Endometrial microvascular endothelial cells (primary cell): ENCODE results near the gene PTPRR. TPM values are rescaled to one million over a fixed set of nuclear protein-coding genes. Genes with fewer than 3 reads are reported as not detected.

Experiments
- in situ Hi-C: cut with HindIII; loops from 2 replicates; pipeline ENCODE4 v1.10.0; 2017; ENCODE audit warnings: low sequenced_read_pairs, low pct_unique_long_range_greater_than_20kb; ENCODE audit errors: inconsistent ontology term
- total RNA-seq: library from RNA; depleted of rRNA; stranded (reverse); fragments of >200 nt; gene quantifications from one replicate; pipeline ENCODE4 v1.2.3, GENCODE V29; 2015; ENCODE audit errors: inconsistent ontology term

PTPRR gene
- total RNA-seq, 1 donor from 2014 or later = 0.74 TPM

DNA sequence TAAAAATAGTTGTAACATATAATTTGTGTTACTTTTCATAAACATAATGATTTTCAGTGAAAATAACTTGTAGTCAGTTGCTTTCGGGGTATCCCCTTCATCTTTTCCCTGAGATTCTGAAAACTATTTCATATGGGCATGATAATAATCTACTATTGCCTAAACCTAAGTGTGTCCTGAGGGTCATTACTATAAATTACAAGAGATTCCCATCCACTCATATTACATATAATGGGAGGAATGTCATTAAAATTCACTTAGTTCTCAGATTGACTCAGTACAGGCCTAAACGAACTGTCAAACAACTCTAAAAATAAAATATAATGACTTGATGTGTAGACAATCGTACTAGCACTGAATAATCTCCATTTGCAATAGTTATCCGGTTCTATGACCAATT, 72.7 kb downstream of the PTPRR start:
- in situ Hi-C loops = no loop called here

DNA sequence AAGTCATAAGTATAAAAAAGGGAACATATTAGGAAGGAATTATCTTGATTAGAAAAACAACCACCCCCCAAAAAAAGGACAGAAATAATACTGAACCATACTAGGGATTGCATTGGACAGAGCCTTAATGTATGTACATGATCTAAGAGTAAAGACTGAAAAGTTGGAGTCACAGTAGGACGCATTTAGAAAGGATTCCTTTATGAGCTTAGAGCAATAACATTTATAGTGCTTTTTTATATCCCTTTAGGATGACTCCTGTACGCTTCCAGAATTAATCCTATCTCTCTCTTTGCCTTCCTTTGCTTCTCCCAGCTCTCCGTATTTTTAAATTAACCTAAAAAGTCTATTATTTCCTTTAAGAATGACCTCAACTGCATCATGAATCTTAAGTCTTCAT, 75.3 kb downstream of the PTPRR start:
- in situ Hi-C loops = no loop called here

DNA sequence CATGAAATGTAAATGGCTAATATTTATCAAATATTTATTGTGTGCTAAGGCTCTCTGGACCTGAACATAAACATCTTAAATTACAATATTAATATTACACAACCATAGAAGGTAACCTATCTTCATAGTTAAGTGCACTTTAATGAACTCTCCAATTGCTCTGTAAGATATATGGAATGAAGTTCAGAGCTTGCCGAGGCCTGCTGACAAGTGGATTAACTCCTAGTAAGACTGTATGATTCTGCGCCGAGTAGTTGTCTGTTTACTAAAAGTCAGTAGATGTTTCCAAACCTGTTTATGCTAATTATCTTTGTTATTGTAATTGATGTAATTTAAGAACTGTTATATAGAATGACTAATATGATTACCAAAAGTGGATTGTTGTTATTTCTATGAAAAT, 77.2 kb downstream of the PTPRR start:
- in situ Hi-C loops = no loop called here

DNA sequence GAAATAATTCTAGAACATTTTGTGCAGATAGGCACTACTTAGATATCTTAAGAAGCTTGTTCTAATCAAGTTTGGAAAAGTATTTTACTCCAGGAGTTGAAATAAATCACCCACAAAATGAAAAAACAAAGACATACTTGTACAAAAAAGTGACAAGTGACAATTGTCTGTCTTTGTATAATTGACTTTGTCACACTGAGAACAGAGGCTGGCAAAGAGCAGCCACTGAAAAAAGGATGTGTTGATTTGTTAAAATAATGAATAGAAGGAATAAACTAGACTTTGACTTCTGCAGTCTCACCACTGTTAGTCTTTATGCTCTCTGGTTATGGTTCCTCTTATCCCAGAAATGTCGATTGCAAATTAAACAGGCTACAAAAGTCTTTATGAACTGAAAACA, 77.6 kb downstream of the PTPRR start:
- in situ Hi-C loops = no loop called here

DNA sequence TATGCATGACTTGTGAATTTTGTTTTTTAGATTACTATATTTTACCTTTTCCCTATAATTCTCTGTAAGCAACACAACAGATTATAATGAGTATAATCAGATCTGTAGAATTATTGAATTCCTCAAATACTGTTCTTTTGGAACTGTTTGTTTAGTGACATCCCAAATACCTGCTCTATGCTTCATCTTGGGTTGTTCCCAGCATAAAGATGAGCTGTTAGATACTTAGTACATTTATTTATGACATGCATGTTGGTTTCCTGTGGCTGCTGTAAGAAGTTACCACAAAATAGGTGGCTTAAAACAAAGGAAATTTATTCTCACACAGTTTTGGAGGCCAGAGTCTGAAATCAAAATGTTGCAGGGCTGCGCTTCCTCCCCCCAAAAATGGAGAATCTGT, 78.4 kb downstream of the PTPRR start:
- in situ Hi-C loops = no loop called here

DNA sequence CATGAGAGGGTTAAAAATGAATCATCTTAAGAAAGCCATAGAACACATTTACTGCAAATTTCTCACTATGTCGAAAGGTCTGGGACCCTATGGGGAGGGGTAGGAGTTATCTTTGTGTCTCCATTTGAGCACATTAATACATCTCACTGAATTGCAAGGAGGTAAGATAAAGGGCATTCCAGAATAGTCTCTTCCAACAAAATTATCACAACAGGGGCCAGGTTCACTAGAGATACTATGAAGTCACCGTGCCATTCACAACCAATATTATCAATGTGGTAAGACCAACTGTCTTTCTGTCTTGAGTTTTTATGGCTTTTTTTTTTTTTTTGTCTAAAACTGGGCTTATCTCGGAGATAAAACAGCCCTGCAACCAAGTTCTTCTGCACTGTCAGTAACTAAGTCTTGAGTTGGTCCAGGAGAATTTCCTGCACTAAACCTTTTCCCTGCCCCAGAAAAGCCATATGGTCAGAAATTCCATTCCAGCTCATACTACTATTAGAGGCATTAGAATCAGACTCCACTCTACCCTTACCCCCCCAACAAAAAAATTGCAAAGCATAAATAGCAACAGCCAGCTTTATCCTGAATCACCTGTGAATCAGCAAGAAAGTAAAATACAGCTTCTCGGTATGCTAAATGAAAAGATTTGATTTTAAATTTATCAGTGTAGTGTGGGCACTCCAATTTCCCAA, 79.7 kb downstream of the PTPRR start:
- in situ Hi-C loops = no loop called here

DNA sequence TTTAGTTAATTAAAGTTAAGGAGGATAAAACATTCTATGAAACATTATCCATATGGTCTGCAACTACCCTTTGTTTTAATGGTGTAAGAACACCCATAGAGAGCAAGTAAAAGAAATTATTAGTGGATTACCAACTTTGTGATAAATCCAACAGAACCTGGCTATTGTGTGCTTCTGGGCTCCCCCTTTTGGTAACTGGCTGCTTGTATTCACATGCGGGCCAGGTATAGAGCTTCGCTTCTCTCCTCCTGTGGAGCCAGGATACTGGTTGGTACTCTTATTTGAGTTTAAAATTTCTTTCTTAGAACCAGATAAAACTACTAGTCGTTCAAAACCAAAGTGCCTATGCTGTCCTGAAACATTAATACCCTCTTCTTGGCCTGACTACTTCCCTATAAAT, 81.0 kb downstream of the PTPRR start:
- in situ Hi-C loops = no loop called here

DNA sequence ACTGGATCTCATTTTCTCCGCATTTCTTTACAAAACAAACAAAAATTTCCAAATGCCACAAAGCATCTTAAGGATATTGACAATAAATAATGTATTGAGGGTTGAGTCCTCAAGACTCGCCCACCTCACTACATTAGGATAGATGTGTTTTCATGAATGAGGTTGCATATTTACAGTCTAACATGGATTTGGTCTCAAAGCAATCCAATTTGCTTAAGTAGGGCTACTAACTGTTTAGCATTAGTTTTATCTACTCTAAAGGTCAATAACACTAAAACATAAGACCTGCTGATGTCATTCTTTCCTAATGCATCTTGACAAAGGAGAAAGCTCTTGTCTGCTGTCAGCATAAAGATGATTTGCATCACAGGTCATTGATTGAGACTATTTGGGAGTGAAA, 82.4 kb downstream of the PTPRR start:
- in situ Hi-C loops = no loop called here

DNA sequence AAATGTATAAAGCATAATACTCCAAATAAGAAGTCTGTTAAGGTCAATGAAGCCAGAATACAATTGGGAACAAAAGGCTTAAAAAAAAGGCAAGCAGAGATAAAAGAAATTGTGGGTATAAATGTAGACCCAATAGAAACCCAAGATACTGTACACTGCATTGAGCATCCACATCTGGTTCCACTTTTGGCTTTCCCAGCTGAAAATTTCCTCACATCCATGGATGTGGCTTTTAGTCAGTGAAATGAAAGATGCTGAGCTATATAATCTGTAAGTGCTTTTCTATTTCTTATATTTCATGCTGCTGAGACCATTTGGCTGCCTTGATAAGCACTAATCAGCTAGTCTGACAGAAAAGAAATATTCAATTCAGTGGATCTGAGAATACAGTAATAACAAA, 83.5 kb downstream of the PTPRR start:
- in situ Hi-C loops = no loop called here

DNA sequence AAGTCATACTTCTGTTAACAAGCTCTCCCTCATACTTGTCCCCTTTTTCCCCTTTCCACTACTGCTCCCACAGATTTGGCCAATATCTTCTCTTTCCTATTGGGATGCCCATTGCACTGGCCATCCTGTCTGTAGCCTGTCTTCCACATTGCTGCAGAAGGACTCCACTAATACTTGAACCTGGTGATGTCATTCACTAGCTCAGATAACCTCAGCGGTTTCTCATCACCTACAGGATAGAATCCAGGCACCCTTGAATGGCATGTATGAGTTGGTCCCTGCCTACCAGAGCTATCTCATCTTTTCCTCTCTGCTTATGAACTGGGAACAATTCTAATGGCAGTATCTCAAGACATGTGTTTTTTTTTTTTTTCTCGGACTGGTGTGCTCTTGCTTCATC, 84.6 kb downstream of the PTPRR start:
- in situ Hi-C loops = no loop called here

DNA sequence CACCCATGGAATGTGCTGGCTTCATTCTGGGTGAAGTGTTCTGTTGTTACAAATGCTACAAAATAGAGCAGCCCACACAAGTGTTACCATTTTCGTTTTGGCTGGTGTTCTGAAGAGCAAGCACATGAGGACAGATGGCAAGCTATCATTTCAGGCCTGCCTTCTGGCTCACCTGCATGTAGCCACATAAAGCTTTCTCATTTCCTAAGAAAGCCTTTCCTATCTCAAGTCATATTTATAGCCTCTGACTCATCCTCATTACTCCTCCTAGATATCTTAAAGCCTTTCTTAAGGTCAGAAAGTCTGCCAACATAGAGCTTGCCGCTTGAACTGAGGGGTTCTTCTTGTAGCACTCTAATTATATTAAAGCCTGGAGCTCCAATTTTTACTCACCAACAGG, 89.0 kb downstream of the PTPRR start:
- in situ Hi-C loops = no loop called here

DNA sequence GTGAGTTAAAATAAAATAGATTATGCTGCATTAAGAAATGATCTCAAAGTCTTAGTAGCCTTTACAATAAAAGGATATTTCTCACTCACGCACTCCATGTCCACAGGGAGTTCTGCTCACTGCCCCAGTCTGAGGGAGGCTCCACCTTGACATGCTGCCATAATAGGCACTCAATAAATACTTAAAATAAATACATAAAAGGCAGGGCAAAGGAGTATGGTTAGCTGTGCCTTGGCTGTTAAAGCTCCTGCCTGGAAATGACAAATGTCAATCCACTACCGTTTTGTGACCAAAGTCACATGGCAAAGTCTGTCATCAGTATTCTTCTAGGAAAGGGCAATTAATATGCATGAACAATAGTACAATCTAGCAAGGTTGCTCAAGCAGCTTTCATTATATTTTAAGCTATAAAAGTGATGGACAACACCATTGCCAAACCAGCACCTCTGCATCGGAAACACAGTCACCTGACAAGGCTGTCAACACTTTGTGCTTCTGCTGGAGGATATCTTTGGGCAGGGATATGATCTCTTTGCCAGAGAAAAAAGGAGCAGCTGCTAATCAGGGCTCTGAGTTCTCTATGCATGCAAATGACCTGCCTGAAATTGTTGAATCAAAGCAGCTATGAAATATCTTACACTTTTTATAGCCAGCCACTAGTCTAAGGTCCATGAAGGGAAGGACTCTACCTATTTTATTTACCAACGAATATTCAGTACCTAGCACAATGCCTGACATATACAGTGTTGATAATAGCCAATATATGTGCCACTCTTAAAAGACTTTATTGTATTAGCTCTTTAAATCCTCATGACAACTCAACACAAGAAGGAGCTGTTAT, 90.1 kb downstream of the PTPRR start:
- in situ Hi-C loops = no loop called here

DNA sequence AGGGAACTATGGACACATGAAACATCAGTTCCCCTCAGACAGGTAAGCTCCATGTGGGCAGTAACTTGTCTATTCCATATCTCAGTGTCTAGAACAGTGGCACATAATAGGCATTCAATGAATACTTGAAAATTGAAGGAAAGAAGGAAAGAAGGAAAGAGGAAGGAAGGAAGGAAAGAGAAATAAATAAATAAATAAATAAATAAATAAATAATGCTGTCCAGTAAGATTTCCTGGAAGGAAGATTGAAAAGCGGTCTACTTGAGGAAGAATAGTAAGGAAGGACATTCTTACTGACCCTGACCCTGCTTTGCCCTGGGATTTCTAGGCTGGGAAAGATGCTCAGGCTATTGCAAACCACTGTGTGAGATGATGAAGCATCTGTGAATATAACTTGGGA, 91.5 kb downstream of the PTPRR start:
- in situ Hi-C loops = no loop called here

DNA sequence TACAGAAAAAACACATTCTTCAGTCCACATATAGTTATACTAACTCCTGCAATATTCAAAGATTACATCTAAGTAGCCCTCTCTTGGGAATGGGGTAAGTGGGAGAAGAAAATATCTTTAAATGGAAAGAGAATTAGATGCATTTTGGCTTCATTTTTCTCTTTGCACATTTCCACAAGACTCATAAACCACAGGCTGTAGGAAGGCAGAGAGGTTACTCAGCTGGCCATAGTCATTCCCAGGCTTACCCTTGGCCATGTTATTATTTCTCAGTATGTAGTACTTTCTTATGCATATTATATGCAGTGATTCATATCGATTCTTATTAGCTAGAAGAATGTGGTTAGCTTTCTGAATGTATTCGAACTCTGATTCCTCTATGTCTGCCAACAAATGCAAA, 92.2 kb downstream of the PTPRR start:
- in situ Hi-C loops = no loop called here

DNA sequence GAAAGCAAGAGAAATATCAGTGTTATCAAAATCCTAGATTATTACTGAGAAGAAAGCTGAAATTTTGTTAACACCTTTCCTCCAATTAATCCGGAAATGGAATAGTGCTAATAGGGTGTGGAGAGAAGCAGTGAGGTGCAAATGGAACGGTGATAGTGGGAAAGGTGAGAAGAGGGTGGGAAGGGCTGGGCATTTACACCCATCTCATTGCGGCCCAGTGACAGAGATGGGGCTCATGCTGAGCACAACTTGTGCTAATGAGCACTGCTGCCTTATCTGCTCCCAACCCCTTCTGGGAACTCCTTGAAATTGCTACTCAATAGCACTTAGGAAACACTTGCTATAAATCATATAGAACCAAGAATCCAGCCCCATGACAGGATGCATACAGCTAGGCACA, 94.4 kb downstream of the PTPRR start:
- in situ Hi-C loops = no loop called here

DNA sequence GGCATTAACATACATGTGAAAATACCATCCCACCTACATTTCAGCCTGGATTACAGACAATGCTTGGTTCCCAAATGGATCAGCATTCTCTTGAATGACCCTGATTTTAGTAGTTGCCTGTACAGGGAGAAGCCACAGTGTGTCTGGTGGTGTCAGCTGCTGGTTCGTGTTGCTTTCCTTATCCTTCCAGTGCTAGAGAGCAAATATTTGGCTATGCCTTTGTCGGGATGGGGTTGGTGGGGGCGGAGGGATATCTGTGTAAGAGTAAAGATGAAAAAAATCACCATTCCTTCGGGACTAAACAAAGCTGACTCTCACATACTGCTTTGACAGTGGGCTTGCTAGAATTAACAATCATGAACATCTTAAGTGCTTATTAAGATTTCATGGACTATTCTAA, 96.0 kb downstream of the PTPRR start:
- in situ Hi-C loops = no loop called here

DNA sequence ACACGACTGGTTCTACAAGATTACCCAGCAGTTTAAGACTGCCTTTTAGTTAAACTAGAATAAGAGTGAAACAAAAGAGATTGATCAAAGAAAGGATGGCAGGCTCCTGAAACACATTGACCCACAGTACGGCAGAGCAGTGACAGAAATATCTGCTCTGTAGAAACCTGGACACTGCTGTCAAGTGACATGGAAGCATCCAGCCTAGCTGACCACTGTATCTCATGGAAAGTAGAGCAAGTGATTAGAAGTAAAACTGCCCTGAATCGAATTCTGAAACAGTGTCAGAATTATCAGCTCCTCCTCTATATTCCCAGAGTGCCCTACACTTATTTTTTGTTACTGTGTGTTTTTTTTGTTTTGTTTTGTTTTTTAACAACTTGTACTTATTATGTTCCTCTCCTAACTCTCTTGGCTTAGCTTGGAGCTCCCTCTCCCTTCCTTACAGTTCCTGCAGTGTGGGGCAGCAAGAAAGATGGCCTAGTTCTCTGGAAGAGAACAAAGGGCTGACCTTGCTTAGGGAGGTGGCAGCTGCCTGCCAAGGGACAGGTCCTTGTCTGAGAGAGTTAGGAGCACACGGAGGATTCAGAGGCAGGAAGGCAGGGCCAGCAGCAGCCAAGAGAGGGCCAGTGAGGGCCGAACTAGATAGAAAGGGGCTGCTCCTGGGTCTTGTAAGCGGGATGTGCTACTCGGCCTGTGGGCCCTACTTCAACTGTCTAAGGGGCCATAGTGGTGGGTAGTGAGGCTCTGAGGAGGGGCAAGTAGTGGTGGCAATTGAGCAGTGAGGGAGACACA, 97.2 kb downstream of the PTPRR start:
- in situ Hi-C loops = no loop called here

DNA sequence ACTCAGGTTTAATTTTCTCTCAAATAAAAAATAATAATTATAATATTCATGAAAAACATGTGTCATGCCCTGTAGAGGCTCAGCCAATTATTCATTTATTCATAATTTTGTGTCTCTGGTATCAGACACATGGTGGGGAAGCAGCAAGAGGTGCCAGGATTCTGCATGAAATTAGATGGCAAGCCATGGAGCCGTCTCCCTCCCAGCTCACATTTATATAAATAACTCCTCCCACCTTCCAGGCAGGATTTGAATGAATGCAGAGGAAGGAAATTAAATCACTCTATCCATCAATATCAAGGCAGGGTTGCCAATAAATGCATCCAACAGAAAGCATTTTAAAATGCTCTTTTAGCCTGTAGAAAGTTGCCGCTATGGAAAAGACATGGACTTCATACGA, 98.1 kb downstream of the PTPRR start:
- in situ Hi-C loops = no loop called here

DNA sequence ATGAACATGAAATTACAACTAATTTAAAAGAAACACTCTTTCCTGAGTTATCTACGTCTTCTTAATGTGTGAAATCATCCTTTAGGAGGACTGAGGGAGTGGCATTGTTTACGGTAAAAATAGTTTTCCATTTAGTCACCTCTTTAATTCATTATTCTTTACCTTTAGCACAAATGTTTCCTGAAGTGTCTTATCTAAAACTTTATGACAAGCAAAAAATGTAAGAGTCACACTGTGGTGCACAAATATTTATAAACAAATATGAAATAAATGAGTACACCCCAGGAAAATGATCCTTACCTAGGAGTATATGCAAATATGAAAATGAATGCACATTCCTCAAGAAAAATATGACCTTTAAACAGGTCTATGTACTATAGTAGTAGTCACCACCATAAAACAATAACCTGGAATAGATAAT, 104.6 kb downstream of the PTPRR start:
- in situ Hi-C loops = no loop called here

DNA sequence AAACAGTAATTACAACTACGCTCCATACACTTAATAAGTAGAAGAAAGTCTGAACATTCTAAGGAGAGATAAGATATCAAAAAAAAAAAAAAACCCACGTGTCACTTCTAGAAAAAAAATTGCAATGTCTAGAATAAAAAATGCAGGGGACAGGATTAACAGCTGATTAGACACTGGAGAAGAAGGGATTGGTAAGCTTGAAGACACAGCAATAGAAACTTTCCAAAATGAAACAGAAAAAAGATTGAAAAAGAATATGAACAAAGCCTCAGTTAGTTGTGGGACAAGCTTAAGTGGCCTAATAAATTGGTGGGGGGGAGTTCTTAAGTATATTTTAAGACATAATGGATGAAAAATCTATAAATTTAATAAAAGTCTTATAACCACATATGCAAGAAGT, 105.5 kb downstream of the PTPRR start:
- in situ Hi-C loops = no loop called here
